DLD1 (cell line): ENCODE data around the gene ARID4A.
"Not testable (repeated sequence)": the region's sequence is repeated elsewhere in the genome, so short reads cannot be mapped to it uniquely, and the experiment has no call there.

ENCODE experiments used
- in situ Hi-C: cut with HindIII; loops from 2 replicates; pipeline ENCODE4 v1.10.0; 2017; ENCODE audit warnings: low sequenced_read_pairs

Gene ARID4A

GRCh38 chr14:58288106-58288792 is 10.1 kb upstream of the ARID4A start:
- in situ Hi-C loops = no loop called here

DNA sequence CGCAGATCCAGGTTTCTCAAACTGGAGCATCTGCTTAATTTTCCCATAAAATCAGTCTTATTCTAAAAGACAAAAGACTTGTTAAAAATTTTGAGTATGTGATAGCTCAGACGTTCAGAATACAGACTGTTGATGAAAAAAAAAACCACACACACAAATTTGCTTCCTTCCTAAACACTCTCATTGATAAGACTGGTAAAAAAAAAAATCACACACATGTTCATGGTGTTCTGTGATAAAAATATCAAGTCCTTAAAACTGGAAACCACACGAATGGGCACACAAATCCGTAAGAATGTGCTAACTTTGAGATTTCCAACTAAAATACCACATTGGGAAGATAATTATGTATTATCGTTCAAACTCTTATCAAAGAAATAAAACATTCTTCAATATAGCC is 6.7 kb upstream of the ARID4A start:
- in situ Hi-C loops = no loop called here

DNA sequence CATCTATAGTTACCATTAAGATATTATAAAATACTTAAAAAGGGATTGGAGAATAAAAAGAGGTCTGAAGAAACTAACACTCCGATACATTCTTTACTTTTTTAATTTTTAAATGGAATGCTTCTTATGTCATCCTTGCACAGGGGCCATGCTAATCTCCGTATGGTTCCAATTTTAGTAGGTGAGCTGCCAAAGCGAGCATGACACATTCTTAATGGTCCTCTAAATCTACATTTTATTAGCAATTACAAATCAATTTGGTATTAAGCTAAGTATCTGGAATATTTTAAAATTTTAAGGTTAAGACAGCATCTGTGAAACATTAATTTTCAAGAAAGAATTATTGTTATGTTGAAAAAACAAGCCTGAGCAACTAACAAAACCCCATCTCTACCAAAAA is 6.2 kb upstream of the ARID4A start:
- in situ Hi-C loops = no loop called here

DNA sequence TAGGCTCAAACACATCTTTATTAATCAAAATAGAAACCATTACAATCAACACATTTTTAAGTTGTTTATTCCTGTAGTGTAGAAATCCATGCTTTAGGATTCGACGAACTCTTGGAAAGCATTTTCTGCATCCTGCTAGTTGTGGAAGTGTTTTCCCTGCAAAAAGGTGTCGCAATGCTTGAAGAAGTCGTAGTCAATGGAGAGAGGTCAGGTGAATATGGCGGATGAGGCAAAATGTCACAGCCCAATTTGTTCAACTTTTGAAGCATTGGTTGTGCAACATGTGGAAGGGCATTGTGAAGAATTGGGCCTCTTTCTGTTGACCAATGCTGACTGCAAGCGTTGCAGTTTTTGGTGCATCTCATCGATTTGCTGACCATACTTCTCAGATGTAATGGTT is 4.2 kb upstream of the ARID4A start:
- in situ Hi-C loops = no loop called here

- in situ Hi-C loops = no loop called here
Measured at GRCh38 chr14:58296726-58297125, 1.6 kb upstream of the ARID4A start.

DNA sequence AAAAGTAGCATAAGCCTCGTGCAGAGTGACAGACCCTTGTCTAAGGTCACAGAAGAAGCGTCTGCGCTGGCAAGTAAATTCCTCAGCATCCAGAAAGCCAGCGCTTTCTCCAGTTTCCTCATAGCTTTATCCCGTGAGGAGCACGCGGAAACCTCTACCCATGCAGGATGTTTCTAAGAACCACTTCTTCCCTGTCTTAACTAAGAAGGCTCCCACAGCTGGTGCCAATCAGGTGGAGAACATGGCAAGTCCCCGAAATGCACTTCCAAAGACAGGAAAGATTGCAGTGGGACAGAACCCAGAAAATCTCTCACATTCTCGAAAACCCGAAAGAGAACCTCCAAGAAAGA is 968 bp upstream of the ARID4A start:
- in situ Hi-C loops = no loop called here

DNA sequence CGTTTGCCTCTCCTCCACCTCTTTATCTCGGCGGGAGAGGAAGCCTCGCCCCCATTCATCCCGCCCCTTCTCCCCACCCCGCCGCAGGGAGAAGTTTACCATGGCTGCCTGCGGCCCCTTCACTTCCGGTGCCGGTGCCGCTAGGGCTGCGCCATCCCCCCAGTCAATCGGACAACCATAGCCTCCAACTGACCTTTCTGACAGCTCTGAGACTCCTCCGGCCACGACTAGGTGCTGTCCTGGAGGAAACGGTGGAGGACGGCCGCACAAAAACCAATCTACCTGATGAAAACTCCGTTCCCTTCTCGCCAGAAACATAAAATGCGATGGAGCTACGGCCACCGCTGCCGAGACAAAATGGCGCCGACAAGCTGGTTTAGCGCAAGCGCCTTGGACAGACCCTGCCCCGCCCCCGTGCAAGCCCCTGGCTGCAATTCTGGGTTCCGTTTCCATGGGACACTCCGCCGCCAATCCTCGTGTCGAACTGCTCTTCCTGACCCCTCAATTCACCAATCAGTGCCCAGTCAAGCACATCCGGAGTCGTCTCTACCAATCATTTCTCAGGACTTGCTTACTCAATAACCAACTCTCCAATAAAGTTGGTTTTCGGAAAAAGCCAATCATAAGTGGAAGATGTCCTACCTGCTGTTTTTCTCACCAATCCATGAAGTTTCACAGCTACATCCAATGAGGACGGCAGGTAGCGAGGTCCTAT is 436 bp upstream of the ARID4A start:
- in situ Hi-C loops = no loop called here

DNA sequence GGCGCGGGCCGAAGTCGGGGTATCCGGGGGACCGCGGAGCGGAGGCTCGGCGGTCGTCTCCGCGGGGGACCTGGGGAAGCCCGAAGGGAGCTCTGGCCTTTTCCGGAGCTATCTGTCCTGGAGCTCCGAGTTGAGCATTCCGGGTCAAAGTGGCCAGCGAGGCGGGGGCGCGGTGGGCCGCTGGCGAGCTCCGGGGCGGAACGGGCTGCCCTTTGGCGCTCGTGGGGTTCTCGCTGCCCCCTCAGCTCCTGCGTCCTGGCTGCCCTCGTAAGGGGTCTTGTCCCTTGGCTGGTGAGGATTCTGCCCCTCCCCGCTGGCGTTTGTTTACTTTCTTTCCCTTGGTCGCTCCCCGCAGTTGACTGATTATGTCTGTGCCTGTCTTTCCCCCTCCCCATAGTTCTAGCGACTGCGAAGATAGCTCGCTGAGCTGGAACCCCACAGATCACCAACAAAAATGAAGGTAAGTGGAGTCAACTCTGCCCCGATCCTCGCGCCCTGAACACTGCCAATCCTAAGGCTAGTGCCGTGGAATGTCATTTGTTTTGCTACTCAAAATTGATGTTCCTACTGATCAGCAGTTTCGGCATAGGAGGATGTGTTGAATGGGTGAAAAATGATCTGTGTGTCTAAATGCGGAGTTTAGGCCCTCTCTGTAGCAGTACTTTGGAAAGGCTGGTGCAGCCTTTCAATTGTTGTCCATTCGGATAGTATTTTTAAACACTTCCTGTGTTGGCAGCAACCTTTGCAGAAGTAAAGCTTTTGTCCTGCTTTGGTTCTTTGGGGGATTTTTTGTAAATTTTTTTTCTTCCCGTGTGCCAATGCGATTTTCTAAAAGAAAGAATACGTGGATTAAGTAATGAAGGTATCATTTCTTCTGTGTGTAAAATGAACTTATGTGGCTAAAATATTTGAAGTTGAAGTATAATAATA is 1.3 kb downstream of the ARID4A start:
- in situ Hi-C loops = no loop called here

GRCh38 chr14:58301416-58301815 is 3.1 kb downstream of the ARID4A start:
- in situ Hi-C loops = no loop called here

- in situ Hi-C loops = no loop called here
Measured at GRCh38 chr14:58305730-58306129, 7.4 kb downstream of the ARID4A start.

DNA sequence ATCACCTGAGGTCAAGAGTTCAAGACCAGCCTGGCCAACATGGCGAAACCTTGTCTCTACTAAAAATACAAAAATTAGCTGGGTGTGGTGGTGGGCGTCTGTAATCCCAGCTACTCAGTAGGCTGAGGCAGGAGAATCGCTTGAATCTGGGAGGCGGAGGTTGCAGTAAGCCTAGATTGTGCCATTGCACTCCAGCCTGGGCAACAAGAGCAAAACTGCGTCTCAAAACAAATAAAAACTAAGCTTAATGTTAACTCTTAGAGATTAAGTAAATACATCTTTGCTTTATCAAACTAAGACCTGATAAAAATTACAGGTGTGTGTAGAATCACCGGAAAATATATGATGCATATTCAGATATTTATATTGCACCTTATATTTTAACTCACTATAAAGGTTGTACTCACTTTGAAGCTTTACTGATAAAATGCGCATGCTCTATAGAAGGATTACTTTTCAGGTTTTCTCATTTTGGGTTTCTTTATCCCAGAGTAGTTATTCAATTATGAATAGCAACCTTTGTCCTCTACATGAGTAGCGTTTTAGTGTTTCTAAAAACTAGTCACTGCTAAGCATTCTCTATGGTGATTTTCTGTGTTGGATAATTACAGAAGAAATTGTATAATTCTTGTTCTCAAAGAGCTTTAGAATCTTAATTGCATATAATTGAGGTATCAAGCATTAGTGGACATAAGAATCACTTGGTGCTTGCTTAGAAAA is 9.4 kb downstream of the ARID4A start:
- in situ Hi-C loops = no loop called here

DNA sequence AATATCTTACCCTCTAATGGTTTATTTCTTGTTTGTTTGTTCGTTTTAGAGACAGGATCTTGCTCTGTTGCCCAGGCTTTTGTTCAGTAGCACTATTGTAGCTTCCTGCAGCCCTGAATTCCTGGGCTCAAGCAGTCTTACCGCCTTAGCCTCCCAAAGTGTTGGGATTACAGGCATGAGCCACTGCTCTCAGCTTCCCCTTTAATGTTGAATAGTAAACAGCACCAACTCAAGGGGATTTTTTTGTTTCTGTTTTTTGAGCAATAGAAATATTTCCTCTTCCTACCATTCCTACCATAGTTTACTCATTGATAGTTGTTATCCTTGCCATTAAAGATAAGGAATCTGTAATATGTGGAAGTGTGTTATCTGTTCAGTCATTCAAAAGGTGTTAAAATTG is 10.7 kb downstream of the ARID4A start:
- in situ Hi-C loops = no loop called here

DNA sequence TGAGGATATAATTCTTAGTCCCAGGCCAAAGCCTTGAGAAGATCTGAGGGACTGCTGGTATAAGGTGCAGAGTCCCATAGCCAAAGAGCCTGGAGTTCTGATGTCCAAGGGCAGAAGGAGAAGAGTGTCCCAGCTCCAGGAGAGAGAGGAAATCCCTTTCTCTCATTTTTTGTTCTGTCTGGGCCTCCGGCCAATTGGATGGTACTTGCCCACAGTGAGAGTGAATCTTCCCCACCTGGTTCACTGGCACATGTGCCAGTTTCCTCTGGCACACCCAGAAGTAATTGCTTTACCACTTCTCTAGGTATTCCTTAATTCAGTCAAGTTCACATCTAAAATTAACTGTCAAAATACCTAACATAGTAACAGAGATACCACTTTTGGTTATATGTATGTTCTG is 15.3 kb downstream of the ARID4A start:
- in situ Hi-C loops = no loop called here

- in situ Hi-C loops = no loop called here
Measured at GRCh38 chr14:58315606-58316005, 17.3 kb downstream of the ARID4A start.

GRCh38 chr14:58327019-58327418 is 28.7 kb downstream of the ARID4A start:
- in situ Hi-C loops = no loop called here

DNA sequence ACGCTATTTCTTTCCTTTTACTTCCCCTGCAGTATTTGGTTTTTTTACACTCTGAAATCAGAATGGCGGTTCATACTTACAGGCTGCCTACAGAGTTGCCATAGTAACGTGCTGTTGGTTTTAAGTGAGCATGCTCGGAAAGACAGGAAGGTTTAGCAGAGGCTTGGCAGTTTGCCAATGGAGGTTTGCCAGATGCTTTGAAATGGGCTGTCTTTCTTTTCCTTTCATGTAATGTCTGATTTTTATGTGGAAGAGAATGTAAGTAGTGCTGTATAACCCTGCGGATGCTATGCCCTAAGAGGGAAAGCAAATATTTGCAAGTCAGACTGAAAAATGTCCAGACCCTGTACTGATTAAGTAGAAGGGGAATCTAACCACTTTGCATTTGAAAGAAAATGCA is 32.8 kb downstream of the ARID4A start:
- in situ Hi-C loops = no loop called here

GRCh38 chr14:58332561-58332960 is 34.2 kb downstream of the ARID4A start:
- in situ Hi-C loops = no loop called here

DNA sequence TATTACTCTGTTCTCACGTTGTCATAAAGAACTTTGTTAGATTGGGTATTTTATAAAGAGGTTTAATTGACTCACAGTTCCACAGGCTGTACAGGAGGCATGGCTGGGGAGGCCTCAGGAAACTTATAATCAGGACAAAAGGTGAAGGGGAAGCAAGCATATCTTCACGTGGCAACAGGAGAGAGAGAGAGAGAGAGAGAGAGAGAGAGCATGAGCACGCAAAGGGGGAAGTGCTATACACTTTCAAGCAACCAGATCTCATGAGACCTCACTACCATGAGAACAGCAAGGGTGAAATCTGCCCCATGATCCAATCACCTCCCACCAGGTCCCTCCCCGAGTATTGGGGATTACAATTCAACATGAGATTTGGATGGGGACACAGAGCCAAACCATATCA is 41.3 kb downstream of the ARID4A start:
- in situ Hi-C loops = not testable (repeated sequence)

GRCh38 chr14:58341152-58341748 is 42.9 kb downstream of the ARID4A start:
- in situ Hi-C loops = no loop called here

DNA sequence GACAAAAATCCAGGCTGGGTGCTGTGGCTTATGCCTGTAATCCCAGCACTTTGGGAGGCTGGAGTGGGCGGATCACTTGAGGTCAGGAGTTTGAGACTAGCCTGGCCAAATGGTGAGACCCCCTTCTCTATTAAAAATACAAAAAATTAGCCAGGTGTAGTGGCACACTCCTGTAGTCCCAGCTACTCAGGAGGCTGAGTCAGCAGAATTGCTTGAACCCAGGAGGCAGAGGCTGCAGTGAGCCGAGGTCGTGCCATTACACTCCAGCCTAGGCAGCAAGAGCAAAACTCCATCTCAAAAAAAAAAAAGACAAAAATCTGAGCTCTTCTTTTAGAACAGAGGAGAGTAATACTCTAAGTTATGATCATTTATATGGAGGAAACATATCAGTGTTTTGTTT is 45.2 kb downstream of the ARID4A start:
- in situ Hi-C loops = not testable (repeated sequence)
